ENCODE results near the gene H19.

The H19 gene

DNA sequence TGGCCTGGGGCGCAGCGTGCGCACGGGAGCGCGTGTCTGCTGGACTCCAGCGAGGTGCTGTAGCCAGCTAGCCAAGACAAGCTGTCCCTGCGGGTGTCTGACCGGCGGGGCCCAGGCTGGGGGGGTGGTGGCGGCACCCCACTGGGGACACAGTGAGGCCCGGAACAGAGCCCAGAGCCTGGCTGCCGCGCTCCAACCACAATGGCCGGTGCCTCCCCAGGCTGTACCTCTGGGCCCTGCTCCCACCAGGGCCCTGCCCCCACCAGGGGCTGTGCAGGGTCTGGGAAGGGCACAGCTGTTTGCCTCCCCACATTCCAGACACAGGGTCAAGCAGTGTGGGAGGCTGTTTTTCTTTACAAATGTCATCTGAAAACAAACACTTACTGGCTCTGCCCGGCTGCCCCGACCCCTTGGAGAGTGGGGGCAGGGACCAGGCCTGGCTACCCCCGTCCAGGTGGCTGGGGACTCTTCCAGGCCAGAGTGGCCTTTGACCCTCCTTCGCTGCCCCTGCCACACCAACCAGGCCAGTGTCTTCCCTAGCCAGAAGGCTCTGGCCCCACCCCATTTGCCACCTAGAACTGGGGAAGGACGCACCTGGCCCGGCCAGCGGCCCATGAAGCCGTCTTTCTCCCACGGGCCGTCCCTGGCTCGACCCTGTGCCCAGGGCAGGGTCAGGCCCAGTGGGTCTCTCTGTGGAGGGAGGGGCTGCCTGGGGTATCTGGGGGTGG, 14.6 kb downstream of the H19 start:
- DNase-seq, result no peak

DNA sequence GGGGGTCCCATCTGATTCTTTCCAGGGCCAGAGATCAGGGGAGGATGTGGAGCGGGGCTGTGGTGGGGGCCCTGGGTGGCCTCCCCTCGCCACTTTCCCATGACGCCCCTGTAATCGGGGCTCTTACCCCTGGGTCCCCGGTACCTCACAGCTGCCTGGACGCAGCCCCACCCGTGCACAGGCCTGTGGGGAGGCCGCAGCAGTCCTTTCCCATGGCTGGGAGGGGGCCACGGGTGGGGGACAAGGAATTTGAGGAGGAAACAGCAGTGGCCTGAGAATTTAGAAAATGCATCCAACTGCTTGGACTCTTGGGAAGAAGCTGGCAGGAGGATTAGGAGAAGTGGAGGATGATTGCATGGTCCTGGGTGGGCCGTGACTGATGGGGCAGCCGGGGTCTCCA, 18.0 kb downstream of the H19 start:
- DNase-seq, result no peak

DNA sequence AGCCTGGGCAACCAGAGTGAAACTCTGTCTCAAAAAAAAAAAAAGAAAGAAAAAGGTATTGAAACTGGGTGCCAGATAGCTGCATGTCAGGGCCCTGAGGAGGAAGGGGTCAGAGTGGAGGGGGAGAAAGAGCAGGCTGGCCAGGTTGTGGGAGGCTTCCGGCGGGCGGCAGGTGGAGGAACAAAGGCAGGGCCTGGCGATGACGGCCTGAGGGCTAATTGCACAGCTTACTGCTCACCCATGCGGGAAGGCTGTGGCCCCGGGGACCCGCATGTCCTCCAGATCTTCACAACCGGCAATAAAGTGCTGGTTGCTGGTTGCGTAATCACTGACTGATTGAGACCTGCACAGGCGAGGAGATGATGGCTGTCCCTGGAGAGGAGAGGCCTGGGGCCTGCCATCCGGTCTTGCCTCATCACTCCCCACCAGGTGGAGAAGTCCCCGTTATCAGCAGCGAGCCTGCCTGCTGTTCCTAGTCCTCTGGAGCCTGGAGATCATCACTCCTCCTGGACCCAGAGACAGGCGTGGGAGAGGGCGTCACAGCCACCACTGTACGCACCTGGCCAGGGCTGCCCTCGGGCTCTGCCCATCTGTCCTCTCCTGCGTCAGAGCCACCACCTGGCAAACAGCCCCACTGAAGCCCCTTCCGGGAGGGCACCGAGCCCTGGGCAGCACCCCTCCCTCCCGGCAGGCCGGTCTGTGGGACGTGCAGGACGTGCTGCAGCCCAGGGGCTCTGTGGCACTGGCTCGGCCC, 18.7 kb downstream of the H19 start:
- DNase-seq, result no peak

DNA sequence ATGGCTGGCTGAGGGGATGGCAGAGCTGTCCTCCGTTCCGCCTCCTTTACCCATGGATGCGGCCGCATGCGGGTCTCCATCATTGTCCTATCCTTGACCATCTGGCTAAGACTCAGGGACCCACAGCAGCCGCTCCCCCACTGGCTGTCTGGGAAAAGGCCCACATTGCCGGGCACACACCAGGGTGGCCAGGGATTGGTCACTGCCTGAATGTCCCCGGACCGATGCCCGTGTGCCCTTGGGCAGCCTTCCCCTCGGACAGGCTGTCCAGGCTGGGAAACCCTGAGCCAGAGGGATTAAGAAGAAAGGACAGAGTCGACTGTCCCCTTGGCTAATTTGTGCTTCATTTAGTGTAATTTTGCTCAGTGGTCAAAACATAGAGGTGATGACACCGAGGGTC, 22.5 kb downstream of the H19 start:
- DNase-seq, result no peak

DNA sequence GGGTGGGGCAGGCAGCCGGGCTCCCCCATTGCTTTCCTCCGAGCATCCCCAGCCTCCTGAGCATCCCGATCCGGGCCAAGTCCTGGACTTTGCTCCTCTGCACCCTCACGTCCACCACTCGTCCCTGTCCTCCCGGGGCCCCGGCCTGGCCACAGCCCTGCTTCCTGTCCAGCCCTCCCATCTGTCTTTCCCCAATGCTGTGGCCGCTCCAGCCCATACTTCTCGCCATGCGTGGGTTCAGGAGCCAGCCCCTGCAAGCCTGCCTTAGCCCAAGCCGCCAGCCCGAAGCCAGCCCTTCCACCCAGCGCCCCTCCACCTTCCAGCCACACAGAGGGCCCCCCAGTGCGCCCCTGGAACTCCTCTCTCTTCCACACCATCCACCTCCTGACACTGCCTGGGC, 26.7 kb downstream of the H19 start:
- no peak for DNase-seq

DNA sequence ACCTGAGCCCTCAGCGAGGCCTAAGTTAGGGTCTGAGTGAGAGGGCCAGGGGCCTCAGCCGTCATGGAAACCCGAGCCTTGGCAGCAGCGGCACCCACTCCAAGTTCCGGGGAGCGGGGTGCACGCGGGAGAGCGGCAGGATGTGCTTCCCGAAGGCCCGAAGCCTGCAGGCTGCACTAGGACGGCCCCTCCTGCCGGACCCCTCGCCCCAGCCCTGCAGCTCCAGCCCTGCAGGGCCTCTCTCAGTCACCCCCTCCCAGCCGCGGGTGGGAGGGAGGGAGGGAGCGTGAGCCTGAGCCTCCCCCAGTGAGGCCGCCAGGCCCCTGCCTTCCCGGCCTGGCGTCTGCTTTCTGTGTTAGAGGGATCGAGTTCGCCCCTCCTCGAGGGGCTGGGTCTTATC, 27.9 kb downstream of the H19 start:
- DNase-seq, result no peak

DNA sequence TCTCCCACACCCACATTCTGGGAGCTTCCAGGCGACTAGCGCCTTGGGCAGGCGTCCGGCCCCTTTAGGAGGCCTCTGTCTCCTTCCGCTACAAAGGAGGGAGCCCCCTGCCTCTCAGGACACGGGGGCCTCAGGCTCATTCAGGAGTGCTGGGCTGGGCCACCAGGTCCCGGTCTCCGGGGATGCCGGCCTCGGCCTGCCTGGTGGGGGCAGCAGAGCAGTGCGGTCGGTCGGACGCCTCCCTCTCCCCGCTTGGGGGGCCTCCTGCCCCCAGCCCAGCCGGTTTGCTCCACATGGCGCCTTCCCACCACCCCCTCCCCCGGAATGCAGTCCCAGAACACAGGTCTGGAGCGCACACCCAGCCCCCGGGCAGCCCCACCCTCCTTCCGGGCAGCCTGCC, 28.6 kb downstream of the H19 start:
- no peak for DNase-seq

DNA sequence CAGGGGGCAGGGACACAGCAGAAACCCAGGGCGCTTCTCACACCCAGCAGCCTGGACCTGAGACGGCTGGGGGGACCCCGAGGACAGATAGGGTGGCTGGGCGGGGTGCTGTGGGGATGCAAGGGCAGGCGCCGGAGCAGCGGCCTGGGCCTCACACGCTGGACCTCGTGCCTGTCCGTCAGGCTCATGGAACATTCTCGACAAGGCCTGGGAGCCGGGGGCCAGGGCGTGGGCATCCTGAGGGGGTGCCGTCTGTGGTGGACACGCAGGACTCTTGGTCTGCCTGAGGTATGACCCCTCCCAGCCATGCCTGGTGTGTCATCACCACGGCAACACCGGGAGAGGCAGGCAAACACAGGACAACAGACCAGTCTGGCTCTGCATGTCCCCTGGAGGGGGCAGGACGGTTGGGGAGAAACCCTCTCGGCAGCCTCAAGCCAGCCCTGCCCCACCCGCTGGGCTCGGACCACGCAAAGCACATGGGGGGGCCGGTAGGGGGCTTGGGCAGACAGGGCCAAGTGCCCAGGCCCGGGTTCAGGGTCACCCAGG, 29.1 kb downstream of the H19 start:
- no peak for DNase-seq

DNA sequence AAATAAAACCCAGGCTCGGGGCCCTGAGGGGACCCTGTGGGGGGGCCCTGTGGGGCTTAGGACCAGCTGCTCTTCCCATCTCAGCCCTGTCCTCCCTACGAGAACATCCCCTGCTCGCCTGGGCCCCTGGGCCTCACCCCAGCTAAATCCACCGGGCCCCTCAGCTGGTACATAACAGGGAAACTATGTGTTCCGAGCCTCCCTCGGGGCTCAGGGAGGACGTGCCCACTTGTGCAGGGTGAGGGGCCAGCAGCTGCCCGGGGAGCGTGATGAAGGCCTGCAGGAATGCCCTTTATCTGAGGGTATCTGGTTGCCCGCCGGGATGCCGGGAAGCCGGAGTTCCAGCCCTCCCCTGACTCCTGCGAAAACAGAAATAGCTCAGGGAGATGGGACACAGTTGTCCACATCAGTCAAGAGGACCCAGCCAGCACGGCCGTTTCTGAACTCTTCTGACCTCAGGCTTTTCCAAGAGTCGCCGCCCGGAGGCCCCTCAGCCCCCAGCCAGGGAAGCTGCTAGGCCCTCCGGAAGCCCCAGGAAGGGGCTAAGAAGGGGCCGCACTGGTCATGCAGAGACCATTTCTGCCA, 29.9 kb downstream of the H19 start:
- DNase-seq, result no peak

DNA sequence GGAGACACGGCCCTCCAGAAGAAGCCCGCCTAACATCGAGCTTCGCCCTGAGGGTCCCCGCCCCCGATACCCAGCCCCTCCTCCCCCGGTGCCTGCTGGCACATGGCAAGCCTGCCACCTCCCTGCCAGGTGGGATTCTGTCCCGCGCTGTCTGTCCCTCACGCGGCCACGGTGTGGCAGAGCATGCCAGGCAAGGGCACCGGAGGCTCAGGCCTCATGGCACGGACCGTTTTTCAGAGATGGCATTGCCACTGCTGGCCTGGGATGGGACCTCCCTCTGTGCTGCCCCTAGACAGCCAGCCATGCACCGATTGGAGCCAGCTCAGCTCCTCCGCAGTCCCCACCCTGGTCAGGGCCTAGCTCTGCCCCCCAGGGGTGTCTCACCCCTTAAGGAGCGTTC, 31.1 kb downstream of the H19 start:
- DNase-seq, result no peak

DNA sequence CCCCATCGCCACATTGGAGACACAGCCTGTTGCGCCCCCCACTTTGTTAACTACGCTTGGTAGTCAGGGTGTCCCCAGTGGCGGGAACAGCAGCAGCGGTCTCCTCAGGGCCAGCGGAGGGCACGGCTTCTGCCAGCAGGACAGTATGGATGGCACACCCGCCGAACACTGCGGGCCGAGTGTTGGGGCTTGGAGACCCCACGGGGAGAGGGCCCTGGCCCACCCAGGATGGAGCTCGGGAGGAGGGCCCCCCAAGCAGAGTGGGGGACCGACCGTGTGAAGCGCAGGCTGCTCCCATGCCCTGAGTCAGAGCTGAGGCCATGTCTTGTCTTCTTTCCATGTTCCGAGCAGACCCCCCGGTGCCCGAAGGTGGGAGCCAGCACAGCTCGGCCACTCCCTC, 32.7 kb downstream of the H19 start:
- no peak for DNase-seq

DNA sequence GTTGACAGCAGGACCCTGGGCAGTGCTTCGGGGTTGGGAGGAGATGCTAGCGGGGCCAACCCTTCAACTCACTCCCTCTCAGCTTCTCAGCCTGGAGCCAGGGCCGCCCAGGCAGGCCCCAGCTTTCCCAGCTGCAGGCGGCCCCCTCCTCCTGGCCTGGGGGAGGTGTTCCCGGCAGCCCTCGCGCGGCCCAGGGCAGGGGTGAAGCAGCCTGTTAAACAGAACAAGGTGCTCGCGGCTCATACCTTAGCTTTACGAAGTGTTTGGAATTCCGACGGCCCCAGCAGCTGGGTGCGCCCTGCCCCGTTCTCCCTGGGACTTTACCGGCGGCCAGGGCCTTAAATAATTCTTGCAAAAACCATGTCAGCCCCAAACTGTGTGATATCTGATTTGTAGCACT, 33.3 kb downstream of the H19 start:
- no peak for DNase-seq

DNA sequence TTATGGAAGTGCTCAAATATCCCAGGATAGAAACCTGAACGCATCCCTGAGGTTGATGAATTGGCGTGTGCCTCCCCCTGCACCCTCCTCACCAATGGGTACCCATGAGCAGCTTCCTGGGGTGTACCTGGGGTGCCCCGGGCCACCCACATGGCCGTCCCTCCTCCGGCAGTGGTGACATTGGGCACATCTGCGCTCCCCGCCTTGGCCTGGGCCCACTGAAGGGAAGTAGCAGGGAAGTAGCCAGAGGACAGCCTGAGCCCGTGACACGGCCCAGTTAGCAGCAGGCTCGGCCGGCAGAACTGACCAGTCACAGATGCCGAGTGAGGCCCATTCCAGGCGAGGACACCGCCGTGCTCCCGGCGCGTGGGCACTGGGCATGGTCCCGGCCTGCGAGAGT, 33.8 kb downstream of the H19 start:
- DNase-seq, result no peak

DNA sequence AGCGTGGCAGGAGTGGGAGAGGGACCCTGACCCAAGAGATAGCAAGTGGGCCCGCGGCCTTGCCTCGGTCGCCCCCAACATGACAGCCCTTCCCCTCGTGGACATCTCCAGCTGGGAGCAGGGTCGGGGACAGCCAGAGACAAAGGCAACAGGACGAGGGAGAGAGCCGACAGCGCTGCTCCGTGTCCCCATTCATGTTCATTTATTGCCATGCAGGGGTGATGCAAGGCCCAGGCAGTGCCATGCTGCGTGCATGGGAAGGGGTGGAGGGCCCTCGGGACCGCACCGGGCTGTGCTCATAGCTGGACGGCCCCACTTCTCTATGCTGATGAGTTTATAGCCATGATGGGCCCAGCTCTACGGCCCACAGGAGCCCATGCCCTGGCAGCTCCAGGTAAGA, 37.9 kb downstream of the H19 start:
- no peak for DNase-seq

DNA sequence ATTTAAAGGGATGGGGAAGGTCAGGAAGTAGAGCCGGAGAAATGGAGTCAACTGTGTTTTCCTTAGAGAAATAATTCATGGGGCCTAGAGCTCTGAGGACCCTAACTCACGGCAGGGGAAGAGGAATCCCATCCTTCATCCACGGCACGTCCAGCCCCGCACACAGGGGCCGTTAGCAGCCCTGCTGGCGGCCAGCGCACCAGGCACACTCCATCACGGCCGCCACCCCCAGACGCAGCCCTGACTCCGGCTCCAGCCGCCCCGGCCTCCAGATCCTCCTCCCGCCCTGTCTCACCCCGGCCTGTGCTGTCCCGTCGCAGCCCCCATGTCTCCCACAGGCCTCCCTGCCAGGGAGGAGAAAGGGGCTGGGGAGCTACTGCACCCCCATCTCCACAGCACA, 39.3 kb downstream of the H19 start:
- DNase-seq, result no peak

DNA sequence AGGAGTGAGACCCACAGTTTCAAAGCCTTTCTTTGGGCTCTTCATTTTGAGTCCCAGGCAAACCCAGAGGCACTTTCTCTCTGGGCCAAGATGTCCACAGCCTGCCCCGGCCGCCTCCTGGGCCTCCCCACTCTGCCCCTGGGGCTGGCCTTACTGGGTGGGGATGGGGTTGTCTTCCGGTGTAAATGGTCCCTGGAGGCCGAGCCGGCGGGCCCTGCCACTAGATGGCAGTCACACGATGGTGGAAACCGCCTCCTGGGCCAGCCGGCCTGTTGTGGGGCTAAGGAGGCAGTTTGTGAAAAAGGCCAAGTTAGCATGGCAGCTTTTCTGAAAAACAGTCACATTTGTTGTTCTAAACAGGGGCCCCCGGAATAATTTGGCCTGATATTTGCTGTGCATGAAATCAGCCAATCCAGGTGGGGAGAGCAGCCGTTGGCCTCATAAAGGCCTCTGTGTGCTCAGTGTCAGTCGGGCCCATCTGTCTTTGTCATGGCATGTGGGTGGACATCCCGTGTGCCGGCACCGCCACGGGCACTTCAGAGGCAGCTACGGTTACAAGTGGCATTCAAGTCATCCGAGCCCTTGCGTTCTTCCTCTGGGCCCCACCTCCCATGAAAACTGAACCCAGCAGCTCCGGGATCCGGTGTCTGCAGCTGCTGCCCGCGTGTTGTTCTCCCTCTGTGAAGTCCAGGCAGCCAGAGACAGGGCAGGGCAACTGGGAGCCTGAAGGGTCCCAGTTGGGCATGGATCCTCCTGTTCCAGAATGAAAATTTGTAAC, 44.0 kb downstream of the H19 start:
- DNase-seq, result no peak

DNA sequence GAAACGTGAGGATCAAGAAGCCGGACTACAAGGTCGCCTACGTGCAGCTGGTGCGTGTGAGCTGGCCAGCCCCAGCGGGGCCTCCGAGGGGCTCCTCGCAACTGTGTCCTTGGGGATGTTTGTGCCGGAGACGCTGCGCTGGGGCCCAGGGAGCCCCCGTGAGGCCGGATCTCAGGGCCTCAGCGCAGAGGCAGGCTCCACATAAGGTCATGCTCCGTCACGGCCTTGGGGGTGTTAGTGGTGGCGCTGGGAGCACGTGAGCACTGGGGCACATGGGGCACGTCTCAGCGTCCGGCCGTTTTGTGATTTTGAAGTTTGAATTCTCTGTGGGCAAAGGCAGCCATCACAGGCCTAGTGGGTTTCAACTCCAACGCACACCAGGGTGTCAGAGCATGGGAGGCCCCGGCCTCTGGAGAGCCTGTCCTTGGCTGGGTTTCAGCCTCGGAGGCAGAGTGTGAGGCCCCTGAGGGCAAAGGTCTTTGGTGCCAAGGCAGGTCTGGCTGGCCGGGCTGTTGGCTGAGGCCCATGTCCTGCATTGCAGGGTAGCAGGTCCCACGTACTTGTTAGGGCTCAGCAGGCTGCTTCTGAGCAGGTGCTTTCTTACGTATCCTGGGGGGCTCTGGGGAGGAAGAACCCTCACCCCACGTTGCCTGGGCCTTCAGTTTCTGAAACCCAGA, 44.7 kb downstream of the H19 start:
- no peak for DNase-seq

DNA sequence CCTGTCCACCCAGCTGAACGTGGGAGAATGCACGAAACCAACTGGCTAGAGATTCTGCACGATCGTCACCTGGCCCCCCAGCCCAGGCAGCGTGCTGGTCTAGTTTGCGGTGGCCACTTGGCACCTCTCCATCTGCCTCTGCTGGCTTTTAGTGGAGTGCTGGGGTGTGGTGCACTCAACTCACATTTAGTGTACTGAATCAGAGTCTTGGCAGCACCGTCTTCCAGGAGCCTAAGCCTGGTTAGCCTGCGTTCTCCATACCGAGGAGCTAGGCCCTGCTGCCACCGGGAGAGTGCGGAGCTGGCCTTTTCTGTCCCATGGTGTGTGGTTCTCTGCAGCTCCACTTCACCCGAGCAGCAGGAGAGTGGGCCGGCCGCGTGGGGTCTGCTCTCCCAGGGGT, 47.7 kb downstream of the H19 start:
- DNase-seq, result no peak

DNA sequence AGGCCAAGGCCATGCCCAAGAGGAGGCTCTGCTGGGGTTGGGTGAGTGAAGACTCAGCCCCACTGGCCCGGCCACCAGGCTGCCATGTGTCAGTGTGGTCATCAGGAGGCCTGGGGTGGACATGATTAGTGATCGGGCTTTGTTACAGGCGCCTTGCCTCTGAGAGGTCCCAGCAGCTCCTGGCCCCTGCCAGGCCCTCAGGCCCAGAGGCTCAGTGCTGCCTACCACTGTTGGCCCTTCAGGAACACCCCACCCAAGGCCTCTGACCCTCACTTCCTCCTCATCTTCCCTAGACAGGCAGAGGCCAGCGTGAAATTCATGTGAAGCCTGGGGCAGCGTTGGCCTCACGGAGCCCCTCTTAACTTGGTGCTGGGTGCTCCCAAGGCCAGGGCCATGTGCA, 48.3 kb downstream of the H19 start:
- DNase-seq, result no peak

DNA sequence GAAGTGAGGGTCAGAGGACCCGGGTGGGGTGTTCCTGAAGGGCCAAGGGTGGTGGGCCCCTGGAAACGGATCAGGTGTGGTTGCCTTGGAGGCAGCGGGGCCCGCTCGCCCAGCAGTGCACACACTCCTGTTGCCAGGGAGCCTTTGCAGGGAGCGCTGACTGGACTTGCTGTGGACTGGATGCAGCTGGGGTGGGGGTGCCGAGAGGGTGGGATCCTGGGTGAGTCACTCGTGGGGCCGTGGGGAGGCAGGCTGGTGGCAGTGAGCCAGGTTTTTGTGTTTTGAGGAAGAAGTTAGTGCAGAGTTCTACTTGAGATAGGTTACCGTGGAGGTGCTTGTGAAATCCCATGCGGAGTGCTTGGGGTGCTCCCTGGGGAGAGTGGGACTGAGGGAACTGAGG, 49.3 kb downstream of the H19 start:
- no peak for DNase-seq

DNA sequence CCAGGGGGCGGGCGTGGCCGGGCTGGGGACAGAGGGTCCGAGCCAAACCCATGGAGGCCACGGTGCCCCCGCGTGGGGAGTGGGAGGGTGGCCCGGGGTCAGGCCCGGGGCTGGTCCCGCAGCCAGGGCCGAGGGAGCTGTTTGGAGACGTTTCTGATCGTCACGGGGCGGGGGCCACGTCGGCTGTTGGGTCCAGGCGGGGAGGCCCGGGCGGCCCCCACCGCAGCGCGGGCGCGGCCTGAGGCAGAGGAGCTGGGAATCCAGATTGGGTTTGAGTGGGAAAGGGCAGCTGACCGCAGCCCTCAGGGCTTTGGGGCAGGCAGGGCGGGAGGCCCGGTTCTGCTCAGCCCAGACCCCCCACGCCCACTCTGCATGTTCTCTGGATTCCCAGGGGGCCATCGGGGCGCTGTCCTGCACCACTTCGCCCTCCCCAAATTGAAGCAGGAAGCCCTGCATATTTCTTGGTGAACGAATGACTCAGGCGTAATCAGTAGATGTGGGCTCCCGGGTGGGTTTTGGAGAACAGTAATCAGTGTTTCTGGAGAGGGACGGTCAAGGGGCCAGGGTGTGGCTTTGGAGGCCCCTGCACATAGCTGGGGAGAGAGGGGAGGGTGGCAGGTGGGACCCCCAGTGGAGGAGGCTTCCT, 49.9 kb downstream of the H19 start:
- DNase-seq, result no peak

DNA sequence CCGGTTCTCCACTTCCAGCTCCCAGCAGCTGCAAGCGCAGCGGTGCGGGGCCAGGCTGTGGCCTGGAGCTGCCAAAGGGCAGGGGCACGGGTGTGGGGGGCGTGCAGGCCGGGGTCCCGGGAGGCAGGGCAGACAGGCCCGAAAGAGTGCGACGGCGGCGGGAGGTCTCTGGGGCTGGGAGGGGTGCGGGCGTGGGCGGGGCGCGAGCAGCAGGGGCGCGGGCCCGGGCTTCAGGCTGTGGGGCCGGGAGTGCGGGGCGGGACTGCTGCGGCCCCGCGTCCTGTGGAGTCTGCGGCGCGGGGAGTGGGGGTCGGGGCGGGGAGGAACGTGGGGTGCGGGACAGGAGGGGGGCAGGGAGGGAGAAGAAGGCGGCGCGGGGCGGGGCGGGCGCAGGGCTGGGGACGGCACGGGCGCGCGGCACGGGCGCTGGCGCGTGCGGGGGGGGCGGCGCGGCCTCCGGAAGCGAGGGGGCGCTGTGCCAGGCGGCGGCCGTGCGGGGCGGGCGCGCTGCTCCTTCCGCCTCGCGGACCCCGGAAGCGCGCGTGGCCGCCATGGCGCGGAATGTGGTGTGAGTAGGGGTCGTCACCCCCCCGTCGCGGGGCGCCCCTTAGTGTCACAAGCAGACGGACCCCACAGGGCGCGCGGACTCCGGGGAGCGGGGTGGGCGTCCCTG, 50.7 kb downstream of the H19 start, which contains the start of gene MRPL23:
TSS of gene MRPL23 (plus strand) at position 521 of the 673 bp plus-strand sequence. CDS start at position 552, 31 bp downstream.
- DNase-seq, result no peak
